Stimulated activated naive CD8-positive, alpha-beta T cell treated with anti-CD3 and anti-CD28 coated beads, Interleukin-15, amount 100 ng/mL, for 72 hours (primary cell): ENCODE results near the gene LSAMP.
"Not testable (repeated sequence)": the region's sequence is repeated elsewhere in the genome, so short reads cannot be mapped to it uniquely, and the experiment has no call there.

Source experiments
- ATAC-seq: fragments of 150-1000 bp; cut with Tn5 transposase; 2 replicates; pipeline ENCODE4 v1.10.0; 2021; ENCODE audit warnings: mild to moderate bottlenecking, moderate library complexity
- DNase-seq, 2 donors: peaks; one replicate each; pipeline ENCODE4 v3.0.0; 2021 to 2022
- H3K27ac Mint-ChIP-seq, 2 donors: one replicate each; pipeline ENCODE4 v1.8.0; 2022; ENCODE audit warnings: mild to moderate bottlenecking in 2 of 2, mixed read lengths in 2 of 2, moderate library complexity in 2 of 2
- H3K27me3 Mint-ChIP-seq: one replicate; pipeline ENCODE4 v1.8.0; 2022; ENCODE audit warnings: mixed read lengths
- H3K4me1 Mint-ChIP-seq: one replicate; pipeline ENCODE4 v1.8.0; 2022; ENCODE audit warnings: mild to moderate bottlenecking, mixed read lengths
- H3K4me3 Mint-ChIP-seq, 2 donors: one replicate each; pipeline ENCODE4 v1.8.0; 2022; ENCODE audit warnings: mild to moderate bottlenecking in 2 of 2, mixed read lengths in 2 of 2, moderate library complexity in 1 of 2
- H3K9me3 Mint-ChIP-seq, 2 donors: one replicate each; pipeline ENCODE4 v1.8.0; 2022; ENCODE audit warnings: mixed read lengths in 2 of 2

Gene LSAMP

DNA sequence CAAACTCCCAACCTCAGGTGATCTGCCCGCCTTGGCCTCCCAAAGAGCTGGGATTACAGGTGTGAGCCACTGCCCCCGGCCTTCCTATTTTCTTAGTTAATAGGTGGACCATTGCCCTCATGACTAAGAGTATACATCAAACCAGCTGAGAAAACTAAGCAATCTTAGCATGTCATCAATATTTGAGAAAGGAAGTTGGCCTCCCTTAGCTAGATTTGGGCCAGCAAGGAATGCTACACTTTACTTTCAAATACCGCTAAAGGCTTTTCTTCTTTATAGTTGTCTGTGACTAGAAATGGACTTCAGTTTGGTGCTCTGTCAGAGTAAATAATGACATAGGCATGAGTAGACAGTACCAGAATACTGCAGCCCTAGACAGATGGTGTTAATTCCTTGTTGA, 622.7 kb downstream of the LSAMP start:
- Mint-ChIP-seq H3K9me3 (no peaks in the 10 kb centered on the region), H3K4me1 (peaks cover 5% of the 10 kb centered on the region), H3K27ac (no peak overlapping the region), H3K27me3 (peaks cover 15% of the 10 kb centered on the region), H3K4me3 (no peak overlapping the region)
- ATAC-seq: no peak
- DNase-seq: no peak

DNA sequence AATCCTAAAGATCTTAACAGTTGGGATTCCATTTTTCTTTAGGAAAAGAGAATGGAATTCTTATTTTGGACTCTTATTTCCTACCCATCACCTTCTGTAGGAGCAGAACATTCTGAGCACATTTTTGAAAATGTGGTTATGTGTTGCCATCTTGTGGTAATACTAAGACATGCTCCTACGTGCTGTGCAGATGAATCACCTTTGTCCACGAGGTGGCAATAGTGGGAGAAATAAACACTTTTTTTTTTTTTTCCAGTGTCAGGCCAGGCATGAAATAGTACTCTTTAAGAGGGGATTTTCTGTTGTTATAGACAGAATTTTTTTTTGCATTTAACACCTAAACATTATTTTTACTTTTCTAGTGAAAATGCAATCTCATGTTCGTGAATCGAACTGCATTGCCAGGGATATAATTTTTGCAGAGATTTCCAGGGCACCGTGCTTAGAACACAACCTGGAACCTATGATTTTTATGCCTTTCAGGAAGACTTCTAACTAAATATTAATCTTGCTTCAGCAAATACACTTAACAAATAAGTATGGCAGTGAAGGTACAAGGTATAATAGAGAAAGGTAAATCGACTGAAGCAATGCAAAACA, 625.4 kb downstream of the LSAMP start:
- no peaks in the 10 kb centered on the region for H3K9me3 Mint-ChIP-seq
- DNase-seq (peak; percentile 48 to 50), ATAC-seq (peak; percentile 81)
- no peak overlapping the region for H3K4me3 Mint-ChIP-seq
- no peaks in the 10 kb centered on the region for H3K27me3 Mint-ChIP-seq
- peaks cover 5% of the 10 kb centered on the region for H3K4me1 Mint-ChIP-seq
- H3K27ac Mint-ChIP-seq: no peak overlapping the region

DNA sequence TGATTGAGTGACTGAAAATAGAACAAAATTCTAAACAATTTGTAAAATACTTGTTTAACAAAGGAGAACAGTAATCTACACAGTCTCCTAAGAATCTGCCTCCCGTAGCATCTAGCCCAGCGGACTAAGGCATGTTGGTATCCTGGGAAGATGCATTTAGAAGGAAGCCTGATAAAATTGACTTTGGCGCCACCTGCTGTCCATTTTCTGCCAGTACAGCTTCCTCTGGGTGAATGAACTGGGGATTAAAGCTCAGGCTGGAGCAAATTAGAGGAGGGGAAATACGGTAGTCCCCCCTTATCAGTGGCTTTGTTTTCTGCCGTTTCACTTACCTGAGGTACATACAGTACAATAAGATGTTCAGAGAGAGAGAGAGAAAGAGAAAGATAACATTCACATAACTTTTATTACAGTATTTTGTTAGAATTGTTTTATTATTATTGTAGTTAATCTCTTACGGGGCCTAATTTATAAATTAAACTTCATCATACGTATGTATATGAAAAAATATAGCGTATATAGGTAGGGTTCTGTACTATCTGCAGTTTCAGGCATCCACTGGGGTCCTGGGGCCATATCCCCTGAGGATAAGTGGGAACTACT, 630.4 kb downstream of the LSAMP start:
- DNase-seq: peak; percentile 45 to 49
- Mint-ChIP-seq H3K4me1 (no peaks in the 10 kb centered on the region), H3K27me3 (peaks cover 15% of the 10 kb centered on the region), H3K27ac (no peak overlapping the region), H3K9me3 (no peaks in the 10 kb centered on the region), H3K4me3 (no peak overlapping the region)
- ATAC-seq: peak; percentile 28

DNA sequence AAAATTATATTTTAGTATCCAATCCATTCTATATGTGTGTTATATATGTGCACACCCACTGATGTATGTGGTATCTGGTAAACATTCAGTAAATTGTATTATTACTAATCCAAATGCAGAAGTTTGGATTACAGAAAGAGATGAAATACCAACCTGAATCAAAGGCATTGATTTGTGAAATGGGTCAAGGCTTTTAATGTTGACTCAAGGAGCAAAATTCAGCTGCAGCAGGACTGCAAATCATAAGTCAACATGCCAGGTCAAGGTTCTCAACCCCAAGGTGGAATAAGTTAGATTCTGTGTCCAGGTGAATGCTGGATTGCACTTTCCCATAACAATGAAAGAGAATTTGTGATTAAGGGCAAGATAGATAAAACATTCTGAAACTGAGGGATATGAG, 631.3 kb downstream of the LSAMP start:
- Mint-ChIP-seq H3K27ac (no peak overlapping the region), H3K4me1 (no peaks in the 10 kb centered on the region), H3K9me3 (no peaks in the 10 kb centered on the region), H3K4me3 (no peak overlapping the region), H3K27me3 (peaks cover 23% of the 10 kb centered on the region)
- no peak for DNase-seq
- no peak for ATAC-seq

DNA sequence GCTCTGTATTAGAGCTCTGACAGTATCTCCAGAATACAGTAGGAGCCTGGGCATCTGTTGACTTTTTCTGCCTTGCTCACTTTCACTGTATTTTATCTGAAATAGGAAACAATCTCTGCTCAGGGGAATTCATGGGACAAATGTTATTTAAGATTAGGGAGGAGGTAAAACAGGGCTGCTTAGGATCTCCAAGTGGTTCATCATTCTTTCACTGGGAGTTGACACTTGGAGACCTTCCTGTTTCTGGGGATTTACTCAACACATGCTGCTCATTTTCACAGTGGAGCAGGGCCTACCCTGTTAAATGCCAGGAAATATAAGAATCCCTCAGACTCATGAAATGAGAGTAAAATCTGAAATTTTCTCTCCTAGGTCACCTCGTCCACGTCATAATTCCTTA, 636.5 kb downstream of the LSAMP start:
- H3K27ac Mint-ChIP-seq: no peak overlapping the region
- ATAC-seq: no peak
- DNase-seq: no peak
- no peaks in the 10 kb centered on the region for H3K9me3 Mint-ChIP-seq
- H3K27me3 Mint-ChIP-seq: peaks cover 42% of the 10 kb centered on the region
- no peaks in the 10 kb centered on the region for H3K4me1 Mint-ChIP-seq
- no peak overlapping the region for H3K4me3 Mint-ChIP-seq

DNA sequence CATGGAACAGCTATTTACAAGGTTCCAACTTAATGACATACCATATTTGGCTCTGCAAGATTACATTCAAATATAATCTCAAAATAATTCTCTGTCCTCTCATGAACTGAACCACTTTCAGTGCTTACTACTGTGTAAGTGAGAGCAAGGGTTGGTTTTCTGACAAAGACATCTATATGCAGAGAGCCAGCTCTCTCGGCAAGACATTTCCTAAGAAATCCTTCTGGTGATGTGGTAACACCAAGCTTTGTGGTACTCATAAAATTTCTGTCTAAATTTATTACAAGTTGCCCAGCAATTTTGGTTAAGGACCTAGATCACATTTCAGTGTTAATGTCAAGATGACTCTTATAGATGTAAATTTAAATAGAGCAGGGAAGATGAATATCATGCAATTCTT, 637.0 kb downstream of the LSAMP start:
- H3K9me3 Mint-ChIP-seq: no peaks in the 10 kb centered on the region
- H3K4me1 Mint-ChIP-seq: no peaks in the 10 kb centered on the region
- no peak overlapping the region for H3K4me3 Mint-ChIP-seq
- DNase-seq: no peak
- H3K27ac Mint-ChIP-seq: no peak overlapping the region
- peaks cover 48% of the 10 kb centered on the region for H3K27me3 Mint-ChIP-seq
- no peak for ATAC-seq

DNA sequence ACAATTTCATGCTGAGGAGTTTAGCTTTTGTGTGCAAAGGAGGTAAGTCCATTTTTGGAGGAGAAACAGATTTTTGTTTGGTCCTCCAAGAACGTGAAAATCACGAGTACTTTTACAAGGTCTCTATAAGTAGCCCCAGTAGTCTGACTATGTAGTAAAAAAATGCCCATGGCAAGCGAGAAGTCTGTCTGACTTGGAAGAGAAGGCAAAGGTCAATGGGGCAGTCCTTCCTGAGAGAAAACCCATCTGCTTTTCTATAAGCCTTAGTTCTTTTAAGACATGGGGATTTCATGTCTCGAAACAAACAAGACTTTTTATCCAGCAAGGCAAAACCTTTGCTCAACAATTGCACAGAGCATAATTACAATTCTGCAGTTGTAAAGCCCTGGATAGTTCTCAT, 638.8 kb downstream of the LSAMP start:
- ATAC-seq: no peak
- peaks cover 61% of the 10 kb centered on the region for H3K27me3 Mint-ChIP-seq

DNA sequence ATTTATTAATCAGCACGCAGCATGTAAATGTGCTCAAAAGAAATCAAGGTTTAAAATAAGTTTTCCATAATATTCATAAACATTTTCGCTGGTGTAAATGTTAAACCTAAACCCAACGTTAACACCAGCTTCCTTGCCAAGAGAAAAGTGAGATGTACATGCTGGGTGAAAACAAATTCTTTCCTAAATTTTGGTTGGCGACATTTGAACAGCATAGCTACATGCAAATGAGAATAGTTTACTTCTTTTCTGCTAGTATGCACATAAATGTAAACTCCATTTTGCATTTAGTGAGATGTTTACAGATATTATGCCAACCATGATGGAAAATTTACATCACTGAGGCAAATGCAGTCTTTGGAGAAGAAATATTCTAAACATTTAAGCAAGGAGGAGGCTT, 639.8 kb downstream of the LSAMP start:
- no peak for ATAC-seq
- Mint-ChIP-seq H3K27ac (no peak overlapping the region), H3K9me3 (no peaks in the 10 kb centered on the region), H3K27me3 (peaks cover 52% of the 10 kb centered on the region), H3K4me3 (no peak overlapping the region), H3K4me1 (no peaks in the 10 kb centered on the region)
- no peak for DNase-seq

More for the DNA sequence above, 638.8 kb downstream of the LSAMP start:
- no peak overlapping the region for H3K27ac Mint-ChIP-seq
- no peaks in the 10 kb centered on the region for H3K4me1 Mint-ChIP-seq
- no peak overlapping the region for H3K4me3 Mint-ChIP-seq
- DNase-seq: no peak
- H3K9me3 Mint-ChIP-seq: no peaks in the 10 kb centered on the region

DNA sequence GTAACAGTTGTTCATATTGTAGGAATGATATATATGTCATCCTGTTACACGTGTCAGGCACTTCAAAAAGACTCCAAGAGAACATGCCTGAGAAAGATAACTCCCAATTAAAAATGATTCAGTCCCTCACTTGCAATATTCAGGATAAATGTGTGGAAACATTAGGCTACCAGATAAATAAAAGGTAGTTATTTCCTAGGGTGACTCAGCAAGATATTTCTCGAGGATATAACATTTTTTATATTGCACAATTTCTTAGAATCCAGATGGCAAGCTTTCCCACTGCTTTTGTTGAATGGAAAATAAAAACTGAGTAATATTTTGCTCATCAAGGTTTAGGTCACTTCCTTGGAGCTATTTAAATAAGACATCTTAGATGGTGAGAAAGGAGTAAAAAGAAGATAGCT, 640.6 kb downstream of the LSAMP start:
- H3K4me1 Mint-ChIP-seq: no peaks in the 10 kb centered on the region

DNA sequence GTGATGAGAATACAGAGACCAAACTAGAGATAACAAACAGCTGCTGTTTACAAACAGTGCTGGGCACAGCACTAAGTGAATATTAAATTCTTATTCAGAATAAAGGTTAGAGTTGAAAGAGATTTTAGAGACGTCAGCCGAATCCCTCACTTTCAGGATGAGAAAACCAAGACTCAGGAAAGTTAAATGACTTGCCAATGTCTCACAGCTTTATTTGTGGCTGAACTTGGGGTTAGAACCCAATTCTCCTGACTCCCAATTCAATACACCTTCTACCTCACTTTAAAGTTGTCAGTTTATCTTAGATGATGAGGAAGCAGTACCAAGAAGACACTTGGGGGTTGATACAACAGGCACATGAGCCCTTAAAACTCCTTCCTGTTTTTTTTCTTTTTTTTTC, 641.1 kb downstream of the LSAMP start:
- DNase-seq (no peak), ATAC-seq (no peak)
- Mint-ChIP-seq H3K27me3 (peaks cover 44% of the 10 kb centered on the region), H3K4me3 (no peak overlapping the region), H3K4me1 (no peaks in the 10 kb centered on the region), H3K9me3 (no peaks in the 10 kb centered on the region), H3K27ac (no peak overlapping the region)

More for the DNA sequence above, 640.6 kb downstream of the LSAMP start:
- ATAC-seq (no peak), DNase-seq (no peak)
- Mint-ChIP-seq H3K9me3 (no peaks in the 10 kb centered on the region), H3K27ac (no peak overlapping the region), H3K4me3 (no peak overlapping the region), H3K27me3 (peaks cover 50% of the 10 kb centered on the region)

DNA sequence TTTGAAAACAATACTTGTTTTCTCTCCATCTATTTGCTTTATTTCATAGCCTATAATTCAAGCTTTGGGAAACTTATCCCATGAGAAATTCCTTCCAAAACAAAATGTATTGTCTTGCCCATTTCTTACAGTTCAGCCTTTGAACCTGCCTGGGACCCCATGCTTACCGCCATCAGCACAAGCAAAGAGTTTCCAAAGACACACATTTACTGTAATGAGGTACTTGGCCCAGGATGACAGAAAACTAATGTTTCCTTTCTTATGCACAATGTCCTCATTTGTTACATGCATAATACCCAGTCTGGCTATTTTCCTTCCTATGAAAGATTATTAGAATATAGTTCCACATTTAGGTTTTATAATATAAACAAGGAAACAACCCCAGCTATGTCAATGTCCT, 641.6 kb downstream of the LSAMP start:
- ATAC-seq: no peak
- Mint-ChIP-seq H3K4me1 (no peaks in the 10 kb centered on the region), H3K9me3 (no peaks in the 10 kb centered on the region), H3K27me3 (peaks cover 39% of the 10 kb centered on the region), H3K27ac (no peak overlapping the region), H3K4me3 (no peak overlapping the region)
- no peak for DNase-seq

DNA sequence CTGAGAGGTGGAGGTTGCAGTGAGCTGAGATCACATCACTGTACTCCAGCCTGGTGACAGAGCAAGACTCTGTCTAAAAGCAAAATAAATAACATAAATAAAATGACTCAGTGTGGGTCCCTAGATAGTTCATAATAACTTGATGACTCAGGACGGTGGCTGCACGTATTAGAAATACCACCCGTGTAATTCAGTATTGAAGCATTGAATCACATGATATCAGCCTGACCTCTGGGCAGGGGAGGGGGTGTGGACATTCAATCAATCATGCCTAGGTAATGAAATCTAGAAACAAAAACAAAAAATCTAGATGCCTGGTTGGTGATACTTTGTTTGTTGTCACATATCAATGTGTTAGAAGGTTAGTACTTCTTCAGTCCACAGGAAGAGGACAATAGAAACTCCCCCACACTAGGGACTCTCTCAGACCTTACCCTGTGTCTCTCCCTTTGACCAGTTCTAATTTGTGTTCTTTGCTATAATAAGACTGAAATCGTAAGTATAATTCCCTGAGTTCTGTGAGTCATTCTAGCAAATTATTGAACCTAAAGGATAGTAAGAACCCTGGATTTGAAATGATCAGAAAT, 644.7 kb downstream of the LSAMP start:
- Mint-ChIP-seq H3K27me3 (peaks cover 36% of the 10 kb centered on the region), H3K9me3 (no peaks in the 10 kb centered on the region), H3K4me3 (no peak overlapping the region), H3K4me1 (no peaks in the 10 kb centered on the region), H3K27ac (no peak overlapping the region)
- no peak for DNase-seq
- ATAC-seq: no peak

DNA sequence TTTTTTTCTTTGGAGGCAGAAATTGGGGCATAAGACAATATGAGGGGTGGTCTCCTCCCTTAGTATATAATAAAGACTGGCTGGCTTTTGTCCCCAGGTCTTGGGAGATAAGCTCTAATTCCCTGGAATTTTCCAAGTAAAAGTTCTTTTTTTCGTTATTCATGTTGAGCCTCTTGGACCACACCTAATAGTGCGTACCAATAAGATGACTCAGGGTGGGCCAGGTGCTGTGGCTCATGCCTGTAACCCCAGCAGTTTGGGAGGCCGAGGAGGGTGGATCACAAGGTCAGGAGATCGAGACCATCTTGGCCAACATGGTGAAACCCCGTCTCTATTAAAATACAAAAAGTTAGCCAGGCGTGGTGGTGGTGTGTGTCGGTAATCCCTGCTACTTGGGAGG, 645.2 kb downstream of the LSAMP start:
- H3K27me3 Mint-ChIP-seq: peaks cover 36% of the 10 kb centered on the region
- not testable (repeated sequence) for ATAC-seq, H3K9me3 Mint-ChIP-seq, H3K4me1 Mint-ChIP-seq, H3K27ac Mint-ChIP-seq, DNase-seq, H3K4me3 Mint-ChIP-seq

DNA sequence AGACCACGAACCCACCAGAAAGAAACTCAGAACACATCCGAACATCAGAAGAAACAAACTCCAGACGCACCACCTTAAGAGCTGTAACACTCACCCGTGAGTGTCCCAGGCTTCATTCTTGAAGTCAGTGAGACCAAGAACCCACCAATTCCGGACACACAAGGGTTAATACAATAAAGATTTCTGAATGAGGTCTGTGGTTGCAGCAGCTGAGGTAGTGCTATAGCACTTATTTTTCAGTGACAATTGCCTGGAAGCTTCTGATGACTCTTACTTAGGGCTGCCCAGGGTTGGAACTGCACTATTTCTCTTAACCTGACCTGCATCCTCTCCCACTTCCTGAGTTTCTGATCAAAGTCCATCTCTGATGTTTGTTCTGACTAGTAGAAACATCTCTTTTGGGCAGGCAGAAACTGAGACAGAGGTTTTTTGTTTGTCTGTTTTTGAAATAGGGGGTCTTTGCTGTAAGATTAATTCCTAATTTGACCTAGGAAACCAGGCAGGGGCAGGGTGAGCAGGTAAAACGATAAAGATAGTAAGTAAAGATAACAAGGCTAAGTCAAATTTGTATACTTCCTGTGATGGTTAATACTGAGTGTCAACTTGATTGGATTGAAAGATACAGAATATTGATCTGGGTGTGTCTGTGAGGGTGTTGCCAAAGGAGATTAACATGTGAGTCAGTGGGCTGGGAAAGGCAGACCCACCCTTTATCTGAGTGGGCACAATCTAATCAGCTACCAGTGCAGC, 652.9 kb downstream of the LSAMP start:
- peak overlapping the region; percentile 48 to 94 for H3K27ac Mint-ChIP-seq
- peak; percentile 96 for ATAC-seq
- DNase-seq: peak; percentile 24 to 59

DNA sequence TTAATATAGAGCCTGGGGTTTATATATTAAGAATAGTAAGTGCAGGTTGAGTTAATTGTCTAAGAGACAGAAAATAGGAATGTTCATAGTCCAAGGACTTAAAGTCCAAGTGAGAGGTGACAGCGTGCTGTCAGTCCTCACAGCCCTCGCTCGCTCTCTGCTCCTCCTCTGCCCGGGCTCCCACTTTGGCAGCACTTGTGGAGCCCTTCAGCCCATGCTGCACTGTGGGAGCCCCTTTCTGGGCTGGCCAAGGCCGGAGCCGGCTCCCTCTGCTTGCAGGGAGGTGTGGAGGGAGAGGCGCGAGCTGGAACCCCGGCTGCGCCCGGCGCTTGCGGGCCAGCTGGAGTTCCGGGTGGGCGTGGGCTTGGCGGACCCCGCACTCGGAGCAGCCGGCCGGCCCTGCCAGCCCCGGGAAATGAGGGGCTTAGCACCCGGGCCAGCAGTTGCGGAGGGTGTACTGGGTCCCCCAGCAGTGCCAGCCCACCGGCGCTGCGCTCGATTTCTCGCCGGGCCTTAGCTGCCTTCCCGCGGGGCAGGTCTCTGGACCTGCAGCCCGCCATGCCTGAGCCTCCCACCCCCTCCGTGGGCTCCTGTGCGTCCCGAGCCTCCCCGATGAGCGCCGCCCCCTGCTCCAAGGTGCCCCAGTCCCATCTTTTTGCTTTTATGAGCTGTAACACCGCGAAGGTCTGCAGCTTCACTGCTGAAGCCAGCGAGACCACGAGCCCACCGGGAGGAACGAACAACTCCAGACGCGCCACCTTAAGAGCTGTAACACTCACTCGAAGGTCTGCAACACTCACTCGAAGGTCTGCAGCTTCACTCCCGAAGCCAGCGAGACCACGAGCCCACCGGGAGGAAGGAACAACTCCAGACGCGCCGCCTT, 653.8 kb downstream of the LSAMP start:
- H3K27ac Mint-ChIP-seq: peak overlapping the region; percentile 1 to 94
- ATAC-seq, DNase-seq, H3K9me3 Mint-ChIP-seq, H3K27me3 Mint-ChIP-seq: not testable (repeated sequence)
- peaks cover 37% of the 10 kb centered on the region for H3K4me1 Mint-ChIP-seq
- peak overlapping the region; percentile 67 to 79 for H3K4me3 Mint-ChIP-seq

More for the DNA sequence above, 652.9 kb downstream of the LSAMP start:
- peaks cover 37% of the 10 kb centered on the region for H3K4me1 Mint-ChIP-seq
- no peaks in the 10 kb centered on the region for H3K9me3 Mint-ChIP-seq
- peak overlapping the region; percentile 67 to 79 for H3K4me3 Mint-ChIP-seq
- peaks cover under 1% of the 10 kb centered on the region for H3K27me3 Mint-ChIP-seq
